Lung (tissue), 12 donors: ENCODE measurements around the gene ARHGEF18. TPM values are rescaled to one million over a fixed set of nuclear protein-coding genes. Genes with fewer than 3 reads are reported as not detected.

Experiments
- ATAC-seq: fragments of 200-7000 bp; cut with Tn5 transposase; one replicate; pipeline ENCODE4 v1.9.1; 2020; ENCODE audit warnings: moderate number of reproducible peaks; ENCODE audit not compliant: insufficient read depth, low FRiP score
- DNase-seq, 3 donors: peaks; one replicate each; pipeline ENCODE4 v3.0.0-alpha.2; 2013 to 2017
- H3K27ac ChIP-seq, 2 donors: one replicate each; pipeline ENCODE4 v1.5.1; 2013; ENCODE audit warnings: mild to moderate bottlenecking in 2 of 2, moderate library complexity in 2 of 2, control low read depth in 1 of 2, inconsistent platforms in 1 of 2, low read depth in 1 of 2, low read length in 1 of 2
- H3K27me3 ChIP-seq, 3 donors: one replicate each; pipeline ENCODE4 v1.5.1; 2013; ENCODE audit warnings: low read length in 2 of 3; ENCODE audit not compliant: control insufficient read depth in 3 of 3, insufficient read depth in 3 of 3
- H3K36me3 ChIP-seq, 4 donors: one replicate each; pipeline ENCODE4 v1.5.1; 2013; ENCODE audit warnings: low read length in 4 of 4, mild to moderate bottlenecking in 1 of 4, moderate library complexity in 1 of 4; ENCODE audit not compliant: control insufficient read depth in 4 of 4, insufficient read depth in 4 of 4
- H3K4me1 ChIP-seq, 5 donors: one replicate each; pipeline ENCODE4 v1.5.1; 2013; ENCODE audit warnings: low read length in 5 of 5, mild to moderate bottlenecking in 2 of 5, moderate library complexity in 1 of 5; ENCODE audit not compliant: control insufficient read depth in 5 of 5, insufficient read depth in 5 of 5
- H3K4me3 ChIP-seq: one replicate; pipeline ENCODE4 v1.5.1; 2013; ENCODE audit warnings: mild to moderate bottlenecking, control low read depth, moderate library complexity
- H3K9ac ChIP-seq, 2 donors: one replicate each; pipeline ENCODE4 v1.5.1; 2013; ENCODE audit warnings: low read length in 2 of 2, control low read depth in 1 of 2; ENCODE audit not compliant: insufficient read depth in 1 of 2
- H3K9me3 ChIP-seq, 4 donors: one replicate each; pipeline ENCODE4 v1.5.1; 2013; ENCODE audit warnings: low read length in 3 of 4, mild to moderate bottlenecking in 1 of 4, moderate library complexity in 1 of 4; ENCODE audit not compliant: control insufficient read depth in 4 of 4, insufficient read depth in 3 of 4
- CTCF ChIP-seq: IDR thresholded peaks from 2 replicates; pipeline ENCODE4 v1.5.1; 2012; ENCODE audit warnings: mild to moderate bottlenecking; ENCODE audit errors: control extremely low read depth, extremely low read depth
- WGBS, 2 donors: extraction: QIAGEN DNeasy Blood & Tissue Kit; methylation state at CpG; one replicate each; pipeline ENCODE4 v1.1.7; 2013; 5-methylcytosine and 5-hydroxymethylcytosine counted together
- polyA plus RNA-seq, 2 donors: library from polyadenylated mRNA; stranded (reverse); fragments of 200-250 nt; gene quantifications; one replicate each; pipeline ENCODE4 v1.2.1, GENCODE V29; 2013
- total RNA-seq, 2 donors: library from RNA; depleted of rRNA in 1 of 2; stranded (reverse); fragments of >200 nt in 1 of 2; gene quantifications; one replicate each; pipeline ENCODE4 v1.2.1, GENCODE V29; 2014 to 2021
- donor health status: control.
- donor health status: control.
- donor health status: Bipolar disorder and iron deficiency.
- donor health status: healthy.
- donor health status: DM: yes; HTN: yes; CAD: no.

The ARHGEF18 gene
- total and polyA plus RNA-seq, 4 donors, result 22.8 to 55.6 (median 35.5) TPM

GRCh38 chr19:7351861-7352260 lies 3.1 kb downstream of the ARHGEF18 start:
- Histone ChIP-seq H3K27me3 (no peaks in the 10 kb centered on the region), H3K9me3 (peaks cover 0 to 8% (median 3%) of the 10 kb centered on the region in 4 donors), H3K4me3 (no peak overlapping the region), H3K27ac (no peak overlapping the region), H3K36me3 (no peaks in the 10 kb centered on the region), H3K4me1 (peaks cover 0 to 8% (median 0%) of the 10 kb centered on the region in 5 donors), H3K9ac (no peak overlapping the region)
- no peak for TF ChIP-seq CTCF
- no peak for DNase-seq
- 87 to 88% methylated on average over 1 of the region's 1 CpG for WGBS, 2 donors
- no peak for ATAC-seq

- Histone ChIP-seq H3K27me3 (no peaks in the 10 kb centered on the region), H3K36me3 (no peaks in the 10 kb centered on the region), H3K9ac (no peak overlapping the region), H3K27ac (no peak overlapping the region), H3K9me3 (peaks cover 0 to 8% (median 3%) of the 10 kb centered on the region in 4 donors), H3K4me3 (no peak overlapping the region), H3K4me1 (peaks cover 0 to 8% (median 0%) of the 10 kb centered on the region in 5 donors)
- no peak for TF ChIP-seq CTCF
- ATAC-seq (no peak), DNase-seq (peak; percentile 52 to 67 (median 57))
- WGBS, 2 donors, result 75 to 81% methylated on average over 13 of the region's 13 CpGs
These were observed 6.5 kb downstream of the ARHGEF18 start for GRCh38 chr19:7355151-7355820.

- H3K9me3 ChIP-seq, result peaks cover 0 to 8% (median 3%) of the 10 kb centered on the region in 4 donors
- no peak for ATAC-seq
- peaks cover 0 to 8% (median 0%) of the 10 kb centered on the region in 5 donors for H3K4me1 ChIP-seq
- no peaks in the 10 kb centered on the region for H3K27me3 ChIP-seq
- H3K27ac ChIP-seq, result no peak overlapping the region
- peak in 2 of 3 donors; percentile 21 to 28 for DNase-seq
- no peak for TF ChIP-seq CTCF
- WGBS, 2 donors, result 70 to 78% methylated on average over 7 of the region's 7 CpGs
- no peaks in the 10 kb centered on the region for H3K36me3 ChIP-seq
- H3K9ac ChIP-seq, result no peak overlapping the region
- H3K4me3 ChIP-seq, result no peak overlapping the region
These were observed 7.1 kb downstream of the ARHGEF18 start for GRCh38 chr19:7355871-7356270.
